ENCODE data around the gene RNASE1. TPM values are rescaled to one million over a fixed set of nuclear protein-coding genes. Genes with fewer than 3 reads are reported as not detected.
"Not testable (repeated sequence)": the region's sequence is repeated elsewhere in the genome, so short reads cannot be mapped to it uniquely, and the experiment has no call there.

RNASE1 gene
- total and polyA plus RNA-seq, 2 experiments from 2014 or later = 0.56 to 1.7 TPM

- Mint-ChIP-seq H3K36me3 (ENCODE audit: low read depth) (peaks cover 15% of the 10 kb centered on the region; the same call in 2 of the 3 replicates), H3K4me3 (no peak overlapping the region), H3K27me3 (ENCODE audit: insufficient read depth, low read depth, poor library complexity) (peaks cover 5% of the 10 kb centered on the region), H3K27ac (no peak overlapping the region), H3K4me1 (peaks cover 10% of the 10 kb centered on the region; the same call in 2 of the 3 replicates), H3K9me3 (peaks cover 24% of the 10 kb centered on the region)
- Histone ChIP-seq H3K79me2 (replicated peaks; ENCODE audit: insufficient read depth) (no peaks in the 10 kb centered on the region), H3K4me2 (no peak overlapping the region), H2AFZ (no peak overlapping the region), H3K9me2 (ENCODE audit: insufficient read depth) (0 out of 2 replicates have a peak, but pooled peaks cover 7% of the 10 kb centered on the region), H3F3A (replicated peaks; ENCODE audit: low read depth) (no peaks in the 10 kb centered on the region), H3K27me3 (ENCODE audit: insufficient read depth) (no peaks in the 10 kb centered on the region), H3K4me1 (ENCODE audit: insufficient read depth) (peaks cover 4% of the 10 kb centered on the region; the same call in 1 of the 2 replicates), H3K4me3 (no peak overlapping the region), H3K36me3 (ENCODE audit: insufficient read depth) (no peaks in the 10 kb centered on the region), H3K27ac (ENCODE audit: low read depth) (no peak overlapping the region), H4K20me1 (replicated peaks; ENCODE audit: insufficient read depth) (no peaks in the 10 kb centered on the region)
- no peak for TF ChIP-seq ETS1 (IDR thresholded peaks at IDR 0.05)
- ATAC-seq (no peak), DNase-seq (ENCODE audit: low spot score) (no peak)
Measured at GRCh38 chr14:20830831-20831230, 28.2 kb upstream of the RNASE1 start.

- ATAC-seq = peak; percentile 87
- peaks cover 23% of the 10 kb centered on the region for H3K4me1 Mint-ChIP-seq
- peak; percentile 51 to 57 for TF ChIP-seq CTCF (conservative IDR thresholded peaks at IDR 0.05; ENCODE audit: low read depth in 2 of 2)
- not testable (repeated sequence) for H3K27ac ChIP-seq (ENCODE audit: low read depth); H3K9me2 ChIP-seq (ENCODE audit: insufficient read depth); H3K27me3 ChIP-seq (ENCODE audit: insufficient read depth); H3K4me2 ChIP-seq; H3K27ac Mint-ChIP-seq; H3K27me3 Mint-ChIP-seq (ENCODE audit: insufficient read depth, low read depth, poor library complexity); H3K79me2 ChIP-seq (replicated peaks; ENCODE audit: insufficient read depth); H3K36me3 ChIP-seq (ENCODE audit: insufficient read depth); H4K20me1 ChIP-seq (replicated peaks; ENCODE audit: insufficient read depth); H3F3A ChIP-seq (replicated peaks; ENCODE audit: low read depth)
- 0 out of 2 replicates have a peak overlapping the region, but pooled peaks have one; percentile 20 for H3K4me3 ChIP-seq
- H2AFZ ChIP-seq = peak overlapping the region; percentile 18; the same call in 1 of the 2 replicates
- peaks cover 27% of the 10 kb centered on the region for H3K9me3 Mint-ChIP-seq
- peak; percentile 81 for DNase-seq (ENCODE audit: low spot score)
- peaks cover 11% of the 10 kb centered on the region for H3K4me1 ChIP-seq (ENCODE audit: insufficient read depth)
- peaks cover 29% of the 10 kb centered on the region; the same call in 2 of the 3 replicates for H3K36me3 Mint-ChIP-seq (ENCODE audit: low read depth)
- peak overlapping the region; percentile 62 for H3K4me3 Mint-ChIP-seq
Measured at GRCh38 chr14:20828024-20828694, 25.5 kb upstream of the RNASE1 start.

GRCh38 chr14:20827326-20827725 lies 24.7 kb upstream of the RNASE1 start:
- no peaks in the 10 kb centered on the region for H3K36me3 ChIP-seq (ENCODE audit: insufficient read depth)
- H3K27me3 ChIP-seq (ENCODE audit: insufficient read depth) = no peaks in the 10 kb centered on the region
- H3K4me1 ChIP-seq (ENCODE audit: insufficient read depth) = peaks cover 14% of the 10 kb centered on the region
- Mint-ChIP-seq H3K4me1 (peaks cover 23% of the 10 kb centered on the region), H3K27me3 (ENCODE audit: insufficient read depth, low read depth, poor library complexity) (peaks cover 7% of the 10 kb centered on the region), H3K36me3 (ENCODE audit: low read depth) (peaks cover 35% of the 10 kb centered on the region), H3K27ac (no peak overlapping the region), H3K9me3 (peaks cover 31% of the 10 kb centered on the region), H3K4me3 (peak overlapping the region; percentile 62)
- H4K20me1 ChIP-seq (replicated peaks; ENCODE audit: insufficient read depth) = no peaks in the 10 kb centered on the region
- H3F3A ChIP-seq (replicated peaks; ENCODE audit: low read depth) = no peaks in the 10 kb centered on the region
- DNase-seq (ENCODE audit: low spot score) (no peak), ATAC-seq (no peak)
- H3K79me2 ChIP-seq (replicated peaks; ENCODE audit: insufficient read depth) = no peaks in the 10 kb centered on the region
- H3K9me2 ChIP-seq (ENCODE audit: insufficient read depth) = peaks cover 9% of the 10 kb centered on the region
- TF ChIP-seq ZNF331 (CRISPR knock-in tag; IDR thresholded peaks at IDR 0.05; ENCODE audit: low read depth) (no peak), STAT1 (IDR thresholded peaks at IDR 0.05; ENCODE audit: unreplicated experiment) (no peak)
- H3K27ac ChIP-seq (ENCODE audit: low read depth) = no peak overlapping the region
- H2AFZ ChIP-seq = peak overlapping the region; percentile 18; the same call in 1 of the 2 replicates
- H3K4me3 ChIP-seq = no peak overlapping the region
- H3K4me2 ChIP-seq = no peak overlapping the region

- H3K27me3 ChIP-seq (ENCODE audit: insufficient read depth); H3K4me3 ChIP-seq; H3K9me2 ChIP-seq (ENCODE audit: insufficient read depth); ATAC-seq; H3K79me2 ChIP-seq (replicated peaks; ENCODE audit: insufficient read depth); H3K4me2 ChIP-seq; DNase-seq (ENCODE audit: low spot score); H4K20me1 ChIP-seq (replicated peaks; ENCODE audit: insufficient read depth); H2AFZ ChIP-seq; H3F3A ChIP-seq (replicated peaks; ENCODE audit: low read depth); H3K27ac Mint-ChIP-seq; H3K27me3 Mint-ChIP-seq (ENCODE audit: insufficient read depth, low read depth, poor library complexity); H3K27ac ChIP-seq (ENCODE audit: low read depth); H3K36me3 ChIP-seq (ENCODE audit: insufficient read depth): not testable (repeated sequence)
- peaks cover 31% of the 10 kb centered on the region for H3K9me3 Mint-ChIP-seq
- H3K4me3 Mint-ChIP-seq = 0 out of 3 replicates have a peak overlapping the region, but pooled peaks have one; percentile 53
- H3K36me3 Mint-ChIP-seq (ENCODE audit: low read depth) = peaks cover 35% of the 10 kb centered on the region
- H3K4me1 Mint-ChIP-seq = peaks cover 29% of the 10 kb centered on the region
- peaks cover 21% of the 10 kb centered on the region for H3K4me1 ChIP-seq (ENCODE audit: insufficient read depth)
Measured at GRCh38 chr14:20826666-20827065, 24.0 kb upstream of the RNASE1 start.
